HL-60 (cell line): ENCODE data around the gene CDH23.
A peak's percentile ranks its signal among the peaks of the same experiment; 100 is the strongest.

Experiments used
- DNase-seq, 2 experiments: peaks; one replicate each; pipeline ENCODE4 v3.0.0-alpha.2; 2010 to 2020; ENCODE audit warnings: low read depth in 1 of 2, low spot score in 1 of 2
- H3K27ac ChIP-seq: fragments of 250-450 bp; sonication (Bioruptor Pico); replicated peaks from 2 replicates; pipeline ENCODE4 v1.5.1; 2020; ENCODE audit warnings: mild to moderate bottlenecking, moderate library complexity
- H3K27me3 ChIP-seq: fragments of 250-450 bp; sonication (Bioruptor Pico); 2 replicates; pipeline ENCODE4 v1.5.1; 2021; ENCODE audit warnings: mild to moderate bottlenecking, moderate library complexity; ENCODE audit not compliant: insufficient read depth, poor library complexity, severe bottlenecking
- H3K4me3 ChIP-seq: replicated peaks from 2 replicates; pipeline ENCODE4 v1.5.1; 2011; ENCODE audit warnings: mild to moderate bottlenecking, control low read depth, low read length; ENCODE audit not compliant: insufficient read depth
- CTCF ChIP-seq: IDR thresholded peaks from one replicate; pipeline ENCODE4 v1.5.1; 2011; ENCODE audit warnings: low read length, control low read depth, inconsistent platforms; ENCODE audit not compliant: insufficient read depth
- GABPA ChIP-seq: IDR thresholded peaks from 2 replicates; pipeline ENCODE4 v1.6.1; 2012; ENCODE audit warnings: low read depth
- POLR2AphosphoS5 ChIP-seq: IDR thresholded peaks from 2 replicates; pipeline ENCODE4 v1.6.1; 2012; ENCODE audit warnings: low read depth
- REST ChIP-seq: IDR thresholded peaks from 2 replicates; pipeline ENCODE4 v1.6.1; 2012; ENCODE audit warnings: low read depth; ENCODE audit not compliant: insufficient replicate concordance
- SPI1 ChIP-seq: IDR thresholded peaks from 2 replicates; pipeline ENCODE4 v1.6.1; 2012; ENCODE audit warnings: low read depth, mild to moderate bottlenecking, borderline replicate concordance

Gene CDH23

GRCh38 chr10:71473671-71474599 lies 77.2 kb downstream of the CDH23 start:
- H3K27ac ChIP-seq = no peak overlapping the region
- no peak overlapping the region for H3K4me3 ChIP-seq
- no peak for DNase-seq
- TF ChIP-seq SPI1 (no peak), CTCF (no peak), POLR2AphosphoS5 (no peak), REST (no peak), GABPA (no peak)
- no peaks in the 10 kb centered on the region for H3K27me3 ChIP-seq

GRCh38 chr10:71474702-71475242 lies 78.1 kb downstream of the CDH23 start:
- Histone ChIP-seq H3K4me3 (no peak overlapping the region), H3K27ac (peak overlapping the region; percentile 41; the same call in 1 of the 2 replicates), H3K27me3 (no peaks in the 10 kb centered on the region)
- TF ChIP-seq SPI1 (no peak), GABPA (no peak), POLR2AphosphoS5 (no peak), REST (no peak), CTCF (no peak)
- DNase-seq = no peak

- peak; percentile 63 to 69 for DNase-seq
- TF ChIP-seq POLR2AphosphoS5 (no peak), GABPA (peak; percentile 52; the same call in 1 of the 2 replicates), SPI1 (peak; percentile 66; the same call in 1 of the 2 replicates)
- no peak overlapping the region for H3K4me3 ChIP-seq
- H3K27ac ChIP-seq = peak overlapping the region; percentile 41
- H3K27me3 ChIP-seq = no peaks in the 10 kb centered on the region
Measured at GRCh38 chr10:71475243-71475871, 78.6 kb downstream of the CDH23 start.
